HuH-7.5 (cell line): ENCODE results near the gene CFAP73.
"Not testable (repeated sequence)": the region's sequence is repeated elsewhere in the genome, so short reads cannot be mapped to it uniquely, and the experiment has no call there.

Experiments used
- DNase-seq: peaks from one replicate; pipeline ENCODE4 v3.0.0; 2011; ENCODE audit warnings: low spot score

CFAP73 gene

GRCh38 chr12:113119980-113120669, 29.4 kb upstream of the CFAP73 start:
- no peak for DNase-seq

- DNase-seq, result no peak
Measured at GRCh38 chr12:113120670-113121370, 28.7 kb upstream of the CFAP73 start.

GRCh38 chr12:113127791-113128199, 21.7 kb upstream of the CFAP73 start:
- DNase-seq, result no peak

DNA sequence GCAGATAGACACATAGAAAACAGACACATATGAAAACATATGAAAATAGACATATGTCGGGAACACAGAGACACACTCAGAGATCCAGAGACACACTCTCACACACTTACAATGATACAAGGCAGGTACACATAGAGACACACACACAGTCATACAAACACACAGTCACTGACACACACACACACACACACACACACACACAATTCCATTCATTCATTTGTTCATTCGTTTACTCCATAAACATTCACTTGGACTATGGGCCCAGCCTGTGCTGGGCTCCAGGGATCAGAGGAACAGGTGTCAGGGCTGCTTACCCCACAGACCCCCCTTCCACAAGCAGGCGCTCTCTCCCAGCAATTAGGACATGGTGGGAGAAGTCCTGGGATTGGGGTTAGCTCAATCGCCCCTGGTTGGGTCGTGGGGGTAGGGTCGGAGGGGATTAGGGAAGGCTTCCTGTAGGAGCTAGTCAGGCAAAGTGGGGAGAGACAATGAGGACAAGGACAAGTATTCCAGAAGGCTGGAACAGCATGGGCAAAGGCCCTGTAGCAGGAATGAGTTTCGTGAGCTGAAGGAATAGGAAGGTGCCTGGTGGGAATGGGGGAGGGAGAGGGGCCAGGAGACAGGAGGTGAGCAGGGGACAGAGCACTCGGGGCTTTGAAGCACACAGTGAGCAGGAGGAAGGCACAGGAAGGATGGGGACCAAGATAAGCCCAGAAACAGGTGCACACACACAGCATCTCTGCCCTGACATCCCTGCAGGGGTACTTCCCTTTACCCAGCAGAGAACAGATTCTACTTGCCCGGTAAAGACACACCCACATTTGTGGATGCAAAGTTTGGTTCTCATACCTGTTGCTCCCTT, 20.5 kb upstream of the CFAP73 start:
- DNase-seq, result no peak

DNA sequence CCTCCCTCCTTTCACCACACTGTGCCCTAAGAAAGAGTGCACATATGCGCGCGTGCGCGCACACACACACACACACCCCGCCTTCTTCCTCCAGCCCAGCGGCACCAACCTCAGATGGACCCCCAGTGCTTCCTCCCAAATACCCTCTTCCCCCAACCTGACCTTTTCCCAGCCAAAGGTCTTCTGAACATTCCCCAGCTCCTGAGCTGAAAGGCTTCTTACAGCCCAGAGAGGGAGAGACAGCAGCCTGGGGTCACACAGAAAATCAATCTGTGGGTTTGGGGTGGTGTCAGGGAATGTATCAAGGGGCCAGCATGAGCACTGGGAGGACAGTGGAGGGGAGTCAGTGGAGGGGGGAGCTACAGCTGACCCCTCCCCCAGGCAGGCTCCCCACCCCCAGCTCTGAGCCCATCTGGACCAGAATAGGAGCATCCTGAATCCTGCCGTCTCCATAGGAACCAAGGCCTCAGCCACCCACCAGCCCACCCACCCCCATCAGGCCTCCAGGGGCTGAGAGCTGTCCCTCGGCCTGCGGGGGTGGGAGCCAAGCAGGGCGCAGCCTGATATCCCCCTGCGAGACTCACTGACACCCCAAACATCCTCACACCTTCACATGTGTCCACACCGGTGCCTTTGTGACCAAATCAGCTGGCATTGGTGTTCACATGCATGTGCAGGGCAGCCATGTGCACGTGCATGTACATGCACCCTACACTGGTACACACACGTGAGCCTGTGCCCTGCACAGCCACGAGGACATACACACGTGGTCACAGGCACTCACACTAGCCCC, 19.7 kb upstream of the CFAP73 start:
- no peak for DNase-seq

- no peak for DNase-seq
Measured at GRCh38 chr12:113130457-113131135, 18.9 kb upstream of the CFAP73 start.

GRCh38 chr12:113131556-113131955, 18.0 kb upstream of the CFAP73 start:
- no peak for DNase-seq

GRCh38 chr12:113133036-113133435, 16.5 kb upstream of the CFAP73 start:
- no peak for DNase-seq

DNA sequence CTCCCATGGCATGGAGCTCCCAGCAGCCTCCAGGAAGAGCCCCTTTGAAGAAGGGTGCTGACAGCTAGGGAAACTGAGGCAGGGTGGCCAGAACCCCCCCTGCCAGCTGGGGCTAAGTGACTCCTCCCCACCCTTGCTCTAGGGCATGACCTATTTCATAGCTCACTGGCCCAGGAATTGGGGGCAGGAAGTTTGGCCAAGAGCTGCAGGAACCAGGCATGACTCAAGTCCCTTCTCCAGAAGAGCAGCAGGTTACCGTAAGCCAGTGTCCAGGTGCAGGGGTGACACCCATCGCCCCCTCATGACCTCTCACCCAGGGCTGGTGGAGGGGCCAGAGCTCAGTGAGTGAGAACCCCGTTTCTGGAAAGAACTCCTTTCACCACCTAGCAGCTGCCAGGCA, 15.9 kb upstream of the CFAP73 start:
- no peak for DNase-seq

GRCh38 chr12:113134071-113134470, 15.5 kb upstream of the CFAP73 start:
- no peak for DNase-seq

- DNase-seq, result no peak
Measured at GRCh38 chr12:113134521-113134951, 15.0 kb upstream of the CFAP73 start.

- no peak for DNase-seq
Measured at GRCh38 chr12:113135178-113136127, 14.1 kb upstream of the CFAP73 start, which contains the start of gene RASAL1. RASAL1 (minus strand) TSS chr12:113135761; CDS start chr12:113135462, 299 bp downstream.

- no peak for DNase-seq
Measured at GRCh38 chr12:113136128-113136989, 13.2 kb upstream of the CFAP73 start.

DNA sequence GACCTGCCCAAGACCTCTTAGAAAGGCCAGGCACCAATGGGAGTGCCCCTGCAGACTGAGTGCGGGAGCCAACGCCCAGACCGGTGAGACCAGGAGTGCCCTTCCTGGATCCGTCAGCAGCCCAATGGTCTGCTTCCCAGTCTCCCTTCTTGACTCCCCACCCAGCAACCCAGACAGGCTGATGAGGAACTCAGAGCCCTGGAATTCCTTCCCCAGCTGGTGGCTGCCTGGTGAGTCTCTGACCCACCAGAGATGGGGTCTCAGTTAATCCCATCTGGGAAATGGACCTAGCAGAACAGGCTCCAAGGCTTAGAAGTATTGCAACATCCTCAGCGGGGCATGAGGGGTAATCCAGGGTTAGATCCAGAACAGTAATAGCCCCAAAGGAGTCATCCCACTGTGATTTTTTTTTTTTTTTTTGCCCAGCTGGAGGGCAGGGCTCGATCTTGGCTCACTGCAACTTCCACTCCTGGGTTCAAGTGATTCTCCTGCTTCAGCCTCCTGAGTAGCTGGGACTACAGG, 12.5 kb upstream of the CFAP73 start:
- DNase-seq, result no peak

DNA sequence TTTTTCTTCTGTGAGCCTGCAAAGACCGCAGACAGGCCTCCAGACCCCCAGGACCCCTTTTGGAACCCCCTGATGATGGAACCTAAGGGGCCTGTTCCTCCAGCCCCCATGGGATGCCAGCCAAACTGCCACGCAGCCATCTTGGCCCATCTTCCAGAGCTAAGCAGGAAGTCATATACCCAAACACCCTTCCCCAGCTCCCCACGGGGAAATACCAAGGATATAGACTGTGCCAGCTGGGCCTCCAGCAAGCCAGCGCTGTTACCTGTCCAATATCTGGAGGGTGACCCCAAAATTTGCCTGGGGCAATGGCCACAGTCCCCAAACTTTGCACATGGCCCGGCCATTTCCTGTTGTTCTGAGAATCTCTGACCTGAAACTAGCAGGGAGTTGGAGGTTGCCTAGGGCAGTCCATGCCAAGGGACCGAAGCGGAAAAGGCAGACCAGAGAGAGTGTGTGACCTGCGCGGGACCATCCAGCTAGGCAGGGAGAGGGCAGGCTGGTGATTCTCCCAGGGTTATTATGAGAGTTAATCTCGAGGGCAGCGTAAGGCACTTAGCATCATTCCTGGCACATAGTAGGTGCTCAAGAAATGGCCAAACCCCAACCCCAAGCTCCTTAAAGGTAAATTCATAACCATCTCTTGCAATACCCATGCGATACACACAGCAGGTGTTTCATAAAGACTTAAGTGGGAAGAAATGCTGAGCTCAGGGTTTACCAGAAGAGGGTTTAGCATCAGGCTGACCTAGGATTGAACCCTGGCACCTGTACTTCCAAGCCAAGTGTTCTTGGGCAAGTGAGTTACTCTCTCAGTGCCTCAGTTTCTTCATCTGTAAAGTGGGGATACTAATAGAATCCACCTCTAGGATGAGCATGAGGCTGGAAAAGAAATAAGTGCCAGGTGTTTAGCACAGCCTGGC, 11.4 kb upstream of the CFAP73 start:
- no peak for DNase-seq

- no peak for DNase-seq
Measured at GRCh38 chr12:113138826-113139225, 10.7 kb upstream of the CFAP73 start.

DNA sequence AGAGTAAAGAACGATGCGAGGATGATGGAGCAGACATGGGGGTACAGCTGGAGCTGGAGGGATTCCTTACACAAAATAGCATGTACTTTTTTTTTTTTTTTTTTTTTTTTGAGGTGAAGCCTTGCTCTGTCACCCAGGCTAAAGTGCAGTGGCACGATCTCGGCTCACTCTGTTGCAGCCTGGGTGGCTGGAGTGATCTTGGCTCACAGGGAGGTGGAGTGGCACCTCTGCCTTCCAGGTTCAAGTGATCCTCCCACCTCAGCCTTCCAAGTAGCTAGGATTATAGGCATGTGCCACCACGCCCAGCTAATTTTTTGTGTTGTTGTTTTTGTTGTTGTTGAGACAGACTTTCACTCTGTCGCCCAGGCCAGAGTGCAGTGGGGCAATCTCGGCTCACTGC, 8.8 kb upstream of the CFAP73 start:
- no peak for DNase-seq

GRCh38 chr12:113141716-113142115, 7.8 kb upstream of the CFAP73 start:
- not testable (repeated sequence) for DNase-seq
